ENCODE results near the gene CLCN2.

DNA sequence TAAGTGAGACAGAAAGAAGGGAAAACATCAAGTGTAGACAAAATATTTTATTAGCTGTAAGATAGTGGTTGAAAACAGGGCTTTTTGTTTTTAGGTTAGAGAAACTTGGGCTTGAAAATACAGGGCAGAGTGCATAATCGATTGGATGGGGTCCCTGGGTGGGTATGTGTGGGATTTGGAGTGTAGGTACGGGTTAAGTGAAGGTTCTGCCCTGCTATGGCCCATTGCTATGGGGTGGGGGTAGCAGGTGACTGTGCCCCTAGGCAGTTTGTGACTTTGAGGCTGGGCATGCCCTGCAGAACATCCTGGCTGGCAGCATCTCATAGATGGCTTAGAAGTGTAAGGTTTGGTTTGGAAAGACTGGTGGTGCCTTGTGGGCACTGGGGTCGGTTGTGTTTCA, 27.7 kb downstream of the CLCN2 start:
- TF ChIP-seq, protein P1, sequence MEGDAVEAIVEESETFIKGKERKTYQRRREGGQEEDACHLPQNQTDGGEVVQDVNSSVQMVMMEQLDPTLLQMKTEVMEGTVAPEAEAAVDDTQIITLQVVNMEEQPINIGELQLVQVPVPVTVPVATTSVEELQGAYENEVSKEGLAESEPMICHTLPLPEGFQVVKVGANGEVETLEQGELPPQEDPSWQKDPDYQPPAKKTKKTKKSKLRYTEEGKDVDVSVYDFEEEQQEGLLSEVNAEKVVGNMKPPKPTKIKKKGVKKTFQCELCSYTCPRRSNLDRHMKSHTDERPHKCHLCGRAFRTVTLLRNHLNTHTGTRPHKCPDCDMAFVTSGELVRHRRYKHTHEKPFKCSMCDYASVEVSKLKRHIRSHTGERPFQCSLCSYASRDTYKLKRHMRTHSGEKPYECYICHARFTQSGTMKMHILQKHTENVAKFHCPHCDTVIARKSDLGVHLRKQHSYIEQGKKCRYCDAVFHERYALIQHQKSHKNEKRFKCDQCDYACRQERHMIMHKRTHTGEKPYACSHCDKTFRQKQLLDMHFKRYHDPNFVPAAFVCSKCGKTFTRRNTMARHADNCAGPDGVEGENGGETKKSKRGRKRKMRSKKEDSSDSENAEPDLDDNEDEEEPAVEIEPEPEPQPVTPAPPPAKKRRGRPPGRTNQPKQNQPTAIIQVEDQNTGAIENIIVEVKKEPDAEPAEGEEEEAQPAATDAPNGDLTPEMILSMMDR (IDR thresholded peaks at IDR 0.05; ENCODE audit: low read length), result no peak
- no peak for TF ChIP-seq EZH2 (IDR thresholded peaks at IDR 0.05; ENCODE audit: borderline replicate concordance, low read length)

Measured in OCI-LY1 (cell line).